Osteoblast (primary cell): ENCODE data around the gene MKRN2OS. TPM values are rescaled to one million over a fixed set of nuclear protein-coding genes. Genes with fewer than 3 reads are reported as not detected.

Experiments used
- DNase-seq: peaks from one replicate; pipeline ENCODE4 v3.0.0; 2011; ENCODE audit warnings: low spot score, mixed read lengths; ENCODE audit not compliant: insufficient read length; ENCODE audit errors: missing footprints
- H2AFZ ChIP-seq: 2 replicates; pipeline ENCODE4 v1.6.0; 2011; ENCODE audit warnings: mild to moderate bottlenecking, low read length
- H3K27ac ChIP-seq: 2 replicates; pipeline ENCODE4 v1.5.1; 2011; ENCODE audit warnings: mild to moderate bottlenecking, low read depth, low read length, moderate library complexity
- H3K27me3 ChIP-seq: 2 replicates; pipeline ENCODE4 v1.6.0; 2012; ENCODE audit warnings: mild to moderate bottlenecking, control low read depth, inconsistent platforms, low read length, moderate library complexity; ENCODE audit not compliant: insufficient read depth
- H3K36me3 ChIP-seq: 2 replicates; pipeline ENCODE4 v1.5.1; 2011; ENCODE audit warnings: mild to moderate bottlenecking, low read length, control low read depth, moderate library complexity; ENCODE audit not compliant: insufficient read depth
- H3K4me1 ChIP-seq: 2 replicates; pipeline ENCODE4 v1.5.1; 2011; ENCODE audit warnings: mild to moderate bottlenecking, low read length, control low read depth, moderate library complexity; ENCODE audit not compliant: insufficient read depth
- H3K4me2 ChIP-seq: 2 replicates; pipeline ENCODE4 v1.6.0; 2011; ENCODE audit warnings: mild to moderate bottlenecking, low read length; ENCODE audit not compliant: insufficient read depth
- H3K4me3 ChIP-seq: fragments of 200-600 bp; sonication (generic); 3 replicates; pipeline ENCODE4 v1.5.1; 2012; ENCODE audit warnings: mild to moderate bottlenecking, low read length, inconsistent platforms; ENCODE audit not compliant: insufficient read depth
- H3K79me2 ChIP-seq: 2 replicates; pipeline ENCODE4 v1.6.0; 2012; ENCODE audit warnings: mild to moderate bottlenecking, low read length, control low read depth, inconsistent platforms; ENCODE audit not compliant: insufficient read depth
- H3K9me3 ChIP-seq: 2 replicates; pipeline ENCODE4 v1.5.1; 2011; ENCODE audit warnings: low read depth, low read length, control low read depth
- H4K20me1 ChIP-seq: 2 replicates; pipeline ENCODE4 v1.6.0; 2012; ENCODE audit warnings: mild to moderate bottlenecking, low read length, control low read depth; ENCODE audit not compliant: insufficient read depth
- CTCF ChIP-seq: IDR thresholded peaks from 2 replicates; pipeline ENCODE4 v1.5.1; 2011; ENCODE audit warnings: mild to moderate bottlenecking, low read depth, low read length, moderate library complexity; ENCODE audit errors: extremely low read depth
- total RNA-seq: library from RNA; depleted of rRNA; stranded (reverse); fragments of >200 nt; gene quantifications from 2 replicates; pipeline ENCODE4 v1.2.3, GENCODE V29; 2012

MKRN2OS gene
- total RNA-seq, 1 donor = not detected

DNA sequence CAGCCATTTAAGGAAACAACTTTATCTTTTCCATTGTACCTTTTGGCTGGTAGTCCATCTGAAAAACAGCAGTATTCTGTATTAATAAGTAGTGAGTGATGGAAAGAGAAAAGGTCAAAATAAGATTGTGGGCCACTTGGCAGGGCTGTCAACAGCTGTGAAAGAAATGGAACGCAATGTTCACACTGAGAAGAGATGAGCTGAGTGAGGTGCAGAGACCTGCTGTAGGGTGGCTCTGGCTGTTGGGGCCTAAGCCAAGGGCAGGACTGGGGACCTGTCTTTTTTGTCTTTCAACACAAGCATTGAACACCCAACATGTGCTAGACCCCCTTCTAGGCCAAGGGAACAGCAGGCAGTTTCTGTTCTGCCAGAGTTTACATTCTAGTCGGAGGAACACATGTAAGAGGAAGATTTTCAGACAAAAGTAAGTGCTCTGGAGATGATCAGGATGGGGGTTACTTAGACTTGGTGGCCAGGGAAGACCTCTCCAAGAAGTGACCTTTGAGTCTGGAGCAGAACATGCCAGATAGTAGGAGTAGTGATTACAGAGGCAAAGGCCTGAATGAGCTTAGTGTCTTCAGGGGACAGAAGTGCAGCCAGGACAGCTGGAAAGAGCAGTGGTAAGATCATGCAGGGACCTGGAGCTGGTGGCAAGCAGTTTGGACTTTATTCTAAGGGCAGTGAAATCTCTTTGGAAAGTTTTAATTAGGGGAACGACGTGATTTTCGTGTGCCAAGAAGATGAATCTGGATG, 31.4 kb downstream of the MKRN2OS start:
- no peak for TF ChIP-seq CTCF

DNA sequence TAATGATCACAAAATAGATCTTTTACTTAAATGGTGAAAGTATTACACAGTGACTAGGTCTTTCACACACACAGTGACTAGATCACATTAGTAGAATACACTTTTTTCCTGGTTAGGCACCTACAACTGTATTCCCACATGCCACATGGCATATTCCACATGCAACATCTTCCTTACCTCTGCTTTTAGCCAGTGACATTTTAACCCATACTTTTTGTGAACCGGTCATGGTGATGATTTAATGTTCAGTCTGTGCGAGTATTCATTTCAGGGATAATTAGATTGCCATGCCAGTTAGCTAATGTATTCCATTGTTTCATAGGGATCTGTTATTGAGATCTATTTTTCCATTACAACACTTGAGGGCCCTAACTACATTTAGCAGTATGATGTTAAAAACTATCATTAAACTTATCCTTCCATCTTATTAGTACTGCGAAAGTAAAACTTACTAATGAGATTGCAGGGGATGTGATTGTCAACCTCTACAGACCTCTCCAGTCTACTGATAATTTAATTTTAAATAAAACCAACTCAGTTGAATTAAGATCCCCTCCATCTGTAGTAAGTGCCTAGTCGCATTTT, 32.7 kb downstream of the MKRN2OS start:
- peaks cover 13% of the 10 kb centered on the region for H3K4me1 ChIP-seq
- H4K20me1 ChIP-seq = no peaks in the 10 kb centered on the region
- H3K4me3 ChIP-seq = no peak overlapping the region
- H3K9me3 ChIP-seq = no peaks in the 10 kb centered on the region
- peaks cover 5% of the 10 kb centered on the region for H3K36me3 ChIP-seq
- H3K27me3 ChIP-seq = no peaks in the 10 kb centered on the region
- no peak for DNase-seq
- H3K79me2 ChIP-seq = peaks cover 2% of the 10 kb centered on the region
- no peak overlapping the region for H3K4me2 ChIP-seq
- no peak overlapping the region for H3K27ac ChIP-seq
- TF ChIP-seq CTCF = no peak
- H2AFZ ChIP-seq = no peak overlapping the region

More for the DNA sequence above, 31.4 kb downstream of the MKRN2OS start:
- H3K36me3 ChIP-seq = peaks cover 5% of the 10 kb centered on the region
- H3K4me3 ChIP-seq = no peak overlapping the region
- H3K27ac ChIP-seq = no peak overlapping the region
- H3K4me1 ChIP-seq = peaks cover 2% of the 10 kb centered on the region
- no peak overlapping the region for H3K4me2 ChIP-seq
- no peak for DNase-seq
- no peaks in the 10 kb centered on the region for H3K27me3 ChIP-seq
- H3K9me3 ChIP-seq = no peaks in the 10 kb centered on the region
- H2AFZ ChIP-seq = no peak overlapping the region
- H4K20me1 ChIP-seq = no peaks in the 10 kb centered on the region
- peaks cover 2% of the 10 kb centered on the region for H3K79me2 ChIP-seq

GRCh38 chr3:12509466-12509865, 35.8 kb downstream of the MKRN2OS start:
- no peak overlapping the region for H3K4me2 ChIP-seq
- H3K4me1 ChIP-seq = peaks cover 16% of the 10 kb centered on the region
- H3K27ac ChIP-seq = no peak overlapping the region
- H3K9me3 ChIP-seq = no peaks in the 10 kb centered on the region
- no peaks in the 10 kb centered on the region for H3K27me3 ChIP-seq
- H3K79me2 ChIP-seq = peaks cover 2% of the 10 kb centered on the region
- peaks cover 5% of the 10 kb centered on the region for H3K36me3 ChIP-seq
- H3K4me3 ChIP-seq = no peak overlapping the region
- no peak for TF ChIP-seq CTCF
- no peak for DNase-seq
- no peak overlapping the region for H2AFZ ChIP-seq
- no peaks in the 10 kb centered on the region for H4K20me1 ChIP-seq

DNA sequence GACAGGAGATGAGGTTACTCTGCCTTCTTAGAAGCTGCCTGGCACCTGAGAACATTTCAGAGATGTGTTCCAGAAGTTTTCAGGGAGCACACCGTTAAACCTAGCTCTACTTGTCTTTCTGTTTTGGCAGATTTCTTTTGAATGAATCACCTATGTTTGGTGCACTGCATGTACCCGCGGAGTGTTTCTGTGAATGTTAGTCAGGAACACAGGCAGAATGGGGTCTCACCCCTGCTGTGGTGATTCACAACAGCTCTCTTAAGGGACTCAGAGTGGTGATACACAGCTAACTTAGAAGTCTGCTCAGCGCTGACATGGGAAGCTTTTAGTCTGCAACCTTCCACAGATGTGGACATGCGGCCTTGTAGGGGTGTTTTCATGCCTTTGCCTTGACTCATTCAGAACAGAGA, 37.0 kb downstream of the MKRN2OS start:
- TF ChIP-seq CTCF = no peak
- Histone ChIP-seq H3K4me1 (peaks cover 16% of the 10 kb centered on the region), H4K20me1 (no peaks in the 10 kb centered on the region), H3K9me3 (no peaks in the 10 kb centered on the region), H3K27me3 (no peaks in the 10 kb centered on the region), H2AFZ (peak overlapping the region; percentile 30), H3K4me3 (peak overlapping the region; percentile 41), H3K79me2 (peaks cover 2% of the 10 kb centered on the region), H3K27ac (peak overlapping the region; percentile 76), H3K36me3 (peaks cover 15% of the 10 kb centered on the region), H3K4me2 (peak overlapping the region; percentile 84)
- DNase-seq = peak; percentile 93
